Heart left ventricle (tissue), 16 donors: Measurements from ENCODE around the gene TTC31. TPM values are rescaled to one million over a fixed set of nuclear protein-coding genes. Genes with fewer than 3 reads are reported as not detected.
A peak's percentile ranks its signal among the peaks of the same experiment; 100 is the strongest.
"Not testable (repeated sequence)": the region's sequence is repeated elsewhere in the genome, so short reads cannot be mapped to it uniquely, and the experiment has no call there.

ENCODE experiments used
- ATAC-seq, 4 donors: fragments of 200-7000 bp; cut with Tn5 transposase; one replicate each; pipeline ENCODE4 v1.9.1; 2020 to 2022; ENCODE audit warnings: moderate library complexity in 4 of 4, mild to moderate bottlenecking in 3 of 4, moderate number of reproducible peaks in 1 of 4
- DNase-seq, 5 donors: peaks; one replicate each; pipeline ENCODE4 v3.0.0-alpha.2; 2020
- H3K27ac ChIP-seq, 12 donors: fragments of 200-600 bp; sonication (generic) in 4 of 12; one replicate each; pipeline versions ENCODE4 v1.5.0 to v1.8.0; 2016 to 2022; ENCODE audit warnings: mild to moderate bottlenecking in 2 of 12
- H3K27me3 ChIP-seq, 9 donors: fragments of 200-600 bp; sonication (generic) in 2 of 9; one replicate each; pipeline versions ENCODE4 v1.5.1 to v1.8.0; 2016 to 2022; ENCODE audit warnings: mild to moderate bottlenecking in 3 of 9
- H3K36me3 ChIP-seq, 9 donors: fragments of 200-600 bp; sonication (generic) in 2 of 9; one replicate each; pipeline versions ENCODE4 v1.5.0 to v1.8.0; 2018 to 2022; ENCODE audit warnings: mild to moderate bottlenecking in 2 of 9
- H3K4me1 ChIP-seq, 12 donors: fragments of 200-600 bp; sonication (generic) in 4 of 12; one replicate each; pipeline versions ENCODE4 v1.5.0 to v1.8.0; 2016 to 2022; ENCODE audit warnings: mild to moderate bottlenecking in 3 of 12
- H3K4me3 ChIP-seq, 12 donors: fragments of 200-600 bp; sonication (generic) in 4 of 12; one replicate each; pipeline versions ENCODE4 v1.5.0 to v1.8.0; 2017 to 2022; ENCODE audit warnings: mild to moderate bottlenecking in 9 of 12, moderate library complexity in 4 of 12
- H3K9me3 ChIP-seq, 12 donors: fragments of 200-600 bp; sonication (generic) in 4 of 12; one replicate each; pipeline versions ENCODE4 v1.5.0 to v1.8.0; 2016 to 2022; ENCODE audit warnings: mild to moderate bottlenecking in 1 of 12
- CTCF ChIP-seq, 12 donors: fragments of 200-600 bp; sonication (generic) in 4 of 12; IDR thresholded peaks; one replicate each; pipeline versions ENCODE4 v1.5.0 to v1.8.0; 2018 to 2022; ENCODE audit warnings: antibody characterized with exemption in 12 of 12, mild to moderate bottlenecking in 5 of 12
- POLR2A ChIP-seq, 2 donors: fragments of 450-650 bp; IDR thresholded peaks; one replicate each; pipeline ENCODE4 v1.6.1; 2017; ENCODE audit warnings: antibody characterized with exemption in 2 of 2, mild to moderate bottlenecking in 2 of 2, moderate library complexity in 2 of 2
- WGBS, 4 donors: extraction: QIAGEN DNeasy Blood & Tissue Kit in 2 of 4; methylation state at CpG; one replicate each; pipeline versions ENCODE4 v1.1.5 to v1.1.7; 2013 to 2018; 5-methylcytosine and 5-hydroxymethylcytosine counted together
- intact Hi-C, 10 donors: fragments of 100-400 bp; cut with DNase I; formaldehyde crosslinking; loops; one replicate each; pipeline versions ENCODE4 v1.11.1 to v1.14.2; 2022
- polyA plus RNA-seq, 2 donors: library from polyadenylated mRNA; stranded (reverse); fragments of 200-250 nt; gene quantifications; one replicate each; pipeline ENCODE4 v1.2.3, GENCODE V29; 2013
- total RNA-seq, 9 donors: library from RNA; depleted of rRNA in 2 of 9; stranded (reverse); fragments of >200 nt in 2 of 9; fragmentation: NEBNext Ultra II Directional in 3 of 9; extraction: Animal tissue kit (Norgen Biotek cat#: 25700) in 3 of 9; gene quantifications; one replicate each; pipeline versions ENCODE4 v1.1.0 to v1.2.4, GENCODE V29; 2016 to 2023
- donor health status: ischemic (EF 13 %, LVEDD 7.1; RV severe dilation, severe dysfunction).
- donor health status: healthy with polysubstance abuse.
- donor health status: DM: no; HTN: yes; CAD: no.
- donor health status: DM: no; HTN: no; CAD: no.
- donor health status: ischemic (EF 25% LVEDD 6.9; RV normal size, moderate dysfunction).
- donor health status: ischemic (EF 25% LVEDD 5.7; RV mildly dilated, moderate dysfunction).
- donor health status: healthy.
- donor health status: DM: yes; HTN: yes; CAD: no.
- donor health status: ischemic (EF 35%, LVEDD 5.7; RV mildly dilated, moderate dysfunction).
- donor health status: nonischemic (EF 11% LVEDD 7.7; RV severe dilation, severe dysfunction).
- donor health status: DM: yes; HTN: yes; CAD: no.
- donor health status: PGD.
- donor health status: ischemic (EF 29% LVEDD 5.4; RV normal size, mild dysfunction).
- donor health status: nonischemic (EF 23%, LVEDD 6.1; RV moderate dilation, normal function).

Gene TTC31
- total and polyA plus RNA-seq, 11 donors: 7.1 to 14.2 (median 10.0) TPM

- peaks cover 0 to 63% (median 37%) of the 10 kb centered on the region in 12 donors for H3K4me1 ChIP-seq
- peak; percentile 90 to 95 (median 93) for ATAC-seq
- H3K36me3 ChIP-seq: peaks cover 0 to 1% (median 0%) of the 10 kb centered on the region in 9 donors
- intact Hi-C loops: loop anchor here in 2 of 10 donors (1.0 to 2.0 kb wide), 2 partner anchors 14 kb away; partner anchors contain the start of gene INO80B (in 1 of the 2)
- TF ChIP-seq POLR2A (IDR thresholded peaks at IDR 0.05): peak in 1 of 2 donors; percentile 68
- peak in 9 of 12 donors; percentile 11 to 52 (median 29) for TF ChIP-seq CTCF (IDR thresholded peaks at IDR 0.05)
- 8 to 12% (median 8%) methylated on average over 25 to 45 of the region's 45 CpGs for WGBS, 4 donors
- DNase-seq: peak; percentile 91 to 94 (median 93)
- H3K27me3 ChIP-seq: peaks cover 0 to 39% (median 0%) of the 10 kb centered on the region in 9 donors
- H3K9me3 ChIP-seq: no peaks in the 10 kb centered on the region
- peak overlapping the region; percentile 77 to 95 (median 86) for H3K27ac ChIP-seq
- H3K4me3 ChIP-seq: peak overlapping the region; percentile 30 to 72 (median 60)
Observed at GRCh38 chr2:74440378-74441169, 42.3 kb upstream of the TTC31 start.

GRCh38 chr2:74441170-74441689 lies 41.7 kb upstream of the TTC31 start:
- peak overlapping the region; percentile 77 to 95 (median 86) for H3K27ac ChIP-seq
- peaks cover 0 to 63% (median 36%) of the 10 kb centered on the region in 12 donors for H3K4me1 ChIP-seq
- H3K4me3 ChIP-seq: peak overlapping the region; percentile 30 to 72 (median 60)
- no peaks in the 10 kb centered on the region for H3K9me3 ChIP-seq
- TF ChIP-seq CTCF (IDR thresholded peaks at IDR 0.05) (no peak), POLR2A (IDR thresholded peaks at IDR 0.05) (no peak)
- intact Hi-C loops: loop anchor here in 1 of 10 donors (2.0 kb wide), 1 partner anchor 14 kb away; the partner anchor contains the start of gene INO80B
- no peaks in the 10 kb centered on the region for H3K36me3 ChIP-seq
- peak in 3 of 4 donors; percentile 0 to 10 (median 1) for ATAC-seq
- DNase-seq: no peak
- H3K27me3 ChIP-seq: peaks cover 0 to 40% (median 0%) of the 10 kb centered on the region in 9 donors
- WGBS, 4 donors: 16 to 24% (median 19%) methylated on average over 29 to 33 of the region's 33 CpGs

- peak in 2 of 4 donors; percentile 7 to 11 for ATAC-seq
- H3K27me3 ChIP-seq: peaks cover 0 to 40% (median 0%) of the 10 kb centered on the region in 9 donors
- TF ChIP-seq POLR2A (IDR thresholded peaks at IDR 0.05): no peak
- no peak for TF ChIP-seq CTCF (IDR thresholded peaks at IDR 0.05)
- peaks cover 0 to 58% (median 35%) of the 10 kb centered on the region in 12 donors for H3K4me1 ChIP-seq
- H3K36me3 ChIP-seq: no peaks in the 10 kb centered on the region
- no peaks in the 10 kb centered on the region for H3K9me3 ChIP-seq
- H3K27ac ChIP-seq: peak within 1 kb of the TSS; percentile 77 to 95 (median 86)
- H3K4me3 ChIP-seq: peak within 1 kb of the TSS; percentile 30 to 72 (median 60)
- 6 to 30% (median 13%) methylated on average over 49 to 75 of the region's 75 CpGs for WGBS, 4 donors
- DNase-seq: peak in 1 of 5 donors; percentile 53
- intact Hi-C loops: loop anchor here in 1 of 10 donors (2.0 kb wide), 1 partner anchor 13 kb away; the partner anchor contains the start of gene INO80B
Observed at GRCh38 chr2:74441690-74442482, 41.0 kb upstream of the TTC31 start, which contains the start of gene RTKN. Gene RTKN (minus strand): TSS chr2:74441937. CDS start chr2:74441816, 121 bp downstream.

- Histone ChIP-seq H3K4me3 (peak overlapping the region in 8 of 12 donors; percentile 57 to 72 (median 61)), H3K27me3 (peaks cover 0 to 40% (median 0%) of the 10 kb centered on the region in 9 donors), H3K27ac (peak overlapping the region in 6 of 12 donors; percentile 83 to 92 (median 86)), H3K4me1 (peaks cover 0 to 50% (median 32%) of the 10 kb centered on the region in 12 donors)
- WGBS, 4 donors: 91 to 97% (median 95%) methylated on average over 16 of the region's 16 CpGs
- H3K36me3 ChIP-seq, ATAC-seq, intact Hi-C loops, H3K9me3 ChIP-seq, DNase-seq: not testable (repeated sequence)
Observed at GRCh38 chr2:74442483-74443297, 40.2 kb upstream of the TTC31 start.
